Fibroblast of lung (primary cell): Measurements from ENCODE around the gene IL17RD. TPM values are rescaled to one million over a fixed set of nuclear protein-coding genes. Genes with fewer than 3 reads are reported as not detected.
A peak's percentile ranks its signal among the peaks of the same experiment; 100 is the strongest.

Source experiments
- DNase-seq, 2 donors: peaks; one replicate each; pipeline versions ENCODE4 v3.0.0 to v3.0.0-alpha.2; 2010; ENCODE audit warnings: low read depth in 2 of 2
- H2AFZ ChIP-seq: 2 replicates; pipeline ENCODE4 v1.5.1; 2012; ENCODE audit warnings: low read length, control low read depth, inconsistent platforms
- H3K27ac ChIP-seq: 2 replicates; pipeline ENCODE4 v1.5.1; 2011; ENCODE audit warnings: low read length, control low read depth; ENCODE audit not compliant: insufficient read depth
- H3K27me3 ChIP-seq: 2 replicates; pipeline ENCODE4 v1.5.1; 2011; ENCODE audit warnings: mild to moderate bottlenecking, low read length; ENCODE audit not compliant: control insufficient read depth, insufficient read depth
- H3K36me3 ChIP-seq: 2 replicates; pipeline ENCODE4 v1.5.1; 2011; ENCODE audit warnings: low read length; ENCODE audit not compliant: control insufficient read depth, insufficient read depth
- H3K4me1 ChIP-seq: 2 replicates; pipeline ENCODE4 v1.5.1; 2011; ENCODE audit warnings: low read length; ENCODE audit not compliant: control insufficient read depth, insufficient read depth; ENCODE audit errors: extremely low read depth
- H3K4me2 ChIP-seq: 2 replicates; pipeline ENCODE4 v1.5.1; 2011; ENCODE audit warnings: low read length, control low read depth; ENCODE audit not compliant: insufficient read depth; ENCODE audit errors: extremely low read depth
- H3K4me3 ChIP-seq, 4 experiments: fragments of 200-600 bp in 1 of 4; sonication (generic) in 1 of 4; replicated peaks in 1 of 4; 2 replicates each; pipeline ENCODE4 v1.5.1; 2011 to 2016; ENCODE audit warnings: low read length in 4 of 4, low read depth in 3 of 4, mild to moderate bottlenecking in 3 of 4, control low read depth in 2 of 4, inconsistent platforms in 1 of 4, mixed read lengths in 1 of 4; ENCODE audit not compliant: insufficient read depth in 1 of 4; ENCODE audit errors: control extremely low read depth in 1 of 4
- H3K79me2 ChIP-seq: 2 replicates; pipeline ENCODE4 v1.5.1; 2012; ENCODE audit warnings: mild to moderate bottlenecking, low read length, inconsistent platforms; ENCODE audit not compliant: control insufficient read depth, insufficient read depth
- H3K9ac ChIP-seq: 2 replicates; pipeline ENCODE4 v1.5.1; 2011; ENCODE audit warnings: mild to moderate bottlenecking, low read length, control low read depth; ENCODE audit not compliant: insufficient read depth
- H3K9me3 ChIP-seq: 2 replicates; pipeline ENCODE4 v1.5.1; 2012; ENCODE audit warnings: low read depth, low read length; ENCODE audit not compliant: control insufficient read depth, insufficient read depth
- H4K20me1 ChIP-seq: 2 replicates; pipeline ENCODE4 v1.5.1; 2011; ENCODE audit warnings: low read length; ENCODE audit not compliant: control insufficient read depth, insufficient read depth; ENCODE audit errors: extremely low read depth
- CTCF ChIP-seq, 2 donors: IDR thresholded peaks in 1 of 2; conservative IDR thresholded peaks in 1 of 2; 1 replicate in 1 of 2; 2 replicates in 1 of 2; pipeline ENCODE4 v1.5.1; 2011 to 2012; ENCODE audit warnings: low read length in 2 of 2, control low read depth in 1 of 2, inconsistent platforms in 1 of 2, low read depth in 1 of 2, mild to moderate bottlenecking in 1 of 2
- EZH2 ChIP-seq: IDR thresholded peaks from 2 replicates; pipeline ENCODE4 v1.5.1; 2012; ENCODE audit warnings: low read length, control low read depth, mild to moderate bottlenecking; ENCODE audit errors: missing control alignments
- polyA plus RNA-seq, 2 donors: library from polyadenylated mRNA; depleted of rRNA in 1 of 2; stranded (reverse) in 1 of 2; unstranded in 1 of 2; fragments of >200 nt; gene quantifications; 2 replicates each; pipeline ENCODE4 v1.2.1, GENCODE V29; 2011 to 2012; ENCODE audit warnings: missing spikeins in 1 of 2
- total RNA-seq: library from RNA; depleted of rRNA; stranded (reverse); fragments of >200 nt; gene quantifications from 2 replicates; pipeline ENCODE4 v1.2.1, GENCODE V29; 2014

IL17RD gene
- total and polyA plus RNA-seq, 2 donors (not counting 1 experiment from before 2014, with no cell fraction given): 0.60 to 1.8 TPM

- Histone ChIP-seq H3K27ac (no peak overlapping the region), H3K4me3 (no peak overlapping the region), H3K9me3 (no peaks in the 10 kb centered on the region)
These were observed 44.5 kb downstream of the IL17RD start for GRCh38 chr3:57120451-57121174.

GRCh38 chr3:57120040-57120439, 45.1 kb downstream of the IL17RD start:
- TF ChIP-seq EZH2 (no peak), CTCF (conservative IDR thresholded peaks at IDR 0.05 in 1 of 2, IDR thresholded peaks at IDR 0.05 in 1 of 2; ENCODE audit: low read depth in 1 of 2, low read length in 2 of 2) (no peak)
- DNase-seq: peak in 1 of 2 donors; percentile 12
- Histone ChIP-seq H3K79me2 (no peaks in the 10 kb centered on the region), H3K4me3 (no peak overlapping the region), H3K9me3 (no peaks in the 10 kb centered on the region), H3K27ac (no peak overlapping the region), H4K20me1 (no peaks in the 10 kb centered on the region), H3K4me1 (no peaks in the 10 kb centered on the region), H3K9ac (no peak overlapping the region), H3K4me2 (no peak overlapping the region), H2AFZ (no peak overlapping the region), H3K27me3 (no peaks in the 10 kb centered on the region), H3K36me3 (no peaks in the 10 kb centered on the region)

More at GRCh38 chr3:57120451-57121174, 44.5 kb downstream of the IL17RD start:
- TF ChIP-seq CTCF (conservative IDR thresholded peaks at IDR 0.05 in 1 of 2, IDR thresholded peaks at IDR 0.05 in 1 of 2; ENCODE audit: low read depth in 1 of 2, low read length in 2 of 2): no peak
- no peak for TF ChIP-seq EZH2
- Histone ChIP-seq H3K4me1 (no peaks in the 10 kb centered on the region), H3K27me3 (no peaks in the 10 kb centered on the region), H2AFZ (no peak overlapping the region), H4K20me1 (no peaks in the 10 kb centered on the region), H3K4me2 (no peak overlapping the region), H3K9ac (no peak overlapping the region), H3K36me3 (no peaks in the 10 kb centered on the region), H3K79me2 (no peaks in the 10 kb centered on the region)
- no peak for DNase-seq

GRCh38 chr3:57118254-57118653, 46.9 kb downstream of the IL17RD start:
- H3K27ac ChIP-seq: no peak overlapping the region
- H4K20me1 ChIP-seq: no peaks in the 10 kb centered on the region
- H3K9me3 ChIP-seq: no peaks in the 10 kb centered on the region
- H2AFZ ChIP-seq: no peak overlapping the region
- no peak for TF ChIP-seq CTCF (conservative IDR thresholded peaks at IDR 0.05 in 1 of 2, IDR thresholded peaks at IDR 0.05 in 1 of 2; ENCODE audit: low read depth in 1 of 2, low read length in 2 of 2)
- no peak for TF ChIP-seq EZH2
- no peak for DNase-seq
- no peaks in the 10 kb centered on the region for H3K27me3 ChIP-seq
- H3K4me2 ChIP-seq: no peak overlapping the region
- H3K4me3 ChIP-seq: no peak overlapping the region
- no peaks in the 10 kb centered on the region for H3K79me2 ChIP-seq
- H3K4me1 ChIP-seq: no peaks in the 10 kb centered on the region
- no peaks in the 10 kb centered on the region for H3K36me3 ChIP-seq
- H3K9ac ChIP-seq: no peak overlapping the region
